HG02884 (cell line): ENCODE measurements around the gene SV2A.
A peak's percentile ranks its signal among the peaks of the same experiment; 100 is the strongest.
"Not testable (repeated sequence)": the region's sequence is repeated elsewhere in the genome, so short reads cannot be mapped to it uniquely, and the experiment has no call there.

Experiments used
- ATAC-seq: cut with Tn5 transposase; IDR thresholded peaks from one replicate; pipeline ENCODE4 v1.9.1; 2021; ENCODE audit warnings: mild to moderate bottlenecking, moderate library complexity; ENCODE audit not compliant: unreplicated experiment

SV2A gene

GRCh38 chr1:149887456-149888246 lies 30.0 kb downstream of the SV2A start:
- ATAC-seq, result peak; percentile 46

GRCh38 chr1:149887196-149887455 lies 30.5 kb downstream of the SV2A start:
- not testable (repeated sequence) for ATAC-seq

- ATAC-seq, result peak; percentile 54
These were observed 31.0 kb downstream of the SV2A start for GRCh38 chr1:149886396-149887195.

GRCh38 chr1:149886121-149886395 lies 31.6 kb downstream of the SV2A start:
- ATAC-seq, result not testable (repeated sequence)

- no peak for ATAC-seq
These were observed 32.1 kb downstream of the SV2A start for GRCh38 chr1:149885339-149886120.

GRCh38 chr1:149884433-149885338 lies 33.0 kb downstream of the SV2A start:
- no peak for ATAC-seq

GRCh38 chr1:149883598-149884247 lies 33.9 kb downstream of the SV2A start:
- ATAC-seq, result no peak

DNA sequence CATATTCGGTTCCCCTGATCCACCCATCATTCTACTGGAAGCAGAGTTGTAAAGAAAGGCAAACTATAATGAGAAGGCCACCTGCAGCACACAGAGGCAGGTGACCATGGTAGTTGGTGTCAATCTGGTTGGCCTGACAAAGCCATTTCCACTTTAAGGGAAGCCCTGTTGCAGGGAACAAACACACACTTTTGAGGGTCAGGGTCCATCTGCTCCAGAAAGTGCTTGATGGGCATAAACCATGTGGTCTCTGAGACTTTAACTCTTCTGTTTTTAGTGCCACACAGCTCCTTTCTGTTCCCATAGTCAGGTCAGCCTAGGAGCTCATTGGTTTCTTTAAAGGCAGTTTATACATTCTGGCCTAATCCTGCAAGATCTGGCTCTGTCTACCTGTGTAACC lies 35.8 kb downstream of the SV2A start:
- ATAC-seq, result no peak

DNA sequence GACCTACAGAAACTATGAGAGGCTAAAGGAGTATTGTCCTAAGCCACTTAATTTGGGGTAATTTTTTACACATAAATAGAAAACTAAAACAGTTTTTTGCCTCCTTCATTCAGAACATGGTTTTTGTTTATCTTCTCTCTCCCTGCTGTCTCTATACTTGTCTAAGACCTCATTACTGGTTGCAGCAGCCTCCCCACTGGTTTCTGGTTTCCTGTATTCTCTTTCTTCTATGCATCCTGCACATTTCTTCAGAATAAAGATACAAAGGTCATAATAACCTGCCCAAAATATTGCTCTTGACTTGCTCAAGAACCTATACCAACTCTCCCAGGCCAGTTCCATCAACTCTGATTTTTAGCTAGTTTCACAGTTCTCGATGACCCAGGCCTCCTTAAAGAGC lies 38.1 kb downstream of the SV2A start:
- ATAC-seq, result no peak

- ATAC-seq, result no peak
These were observed 40.3 kb downstream of the SV2A start for GRCh38 chr1:149877211-149877946.

GRCh38 chr1:149873060-149873459 lies 44.6 kb downstream of the SV2A start:
- not testable (repeated sequence) for ATAC-seq

DNA sequence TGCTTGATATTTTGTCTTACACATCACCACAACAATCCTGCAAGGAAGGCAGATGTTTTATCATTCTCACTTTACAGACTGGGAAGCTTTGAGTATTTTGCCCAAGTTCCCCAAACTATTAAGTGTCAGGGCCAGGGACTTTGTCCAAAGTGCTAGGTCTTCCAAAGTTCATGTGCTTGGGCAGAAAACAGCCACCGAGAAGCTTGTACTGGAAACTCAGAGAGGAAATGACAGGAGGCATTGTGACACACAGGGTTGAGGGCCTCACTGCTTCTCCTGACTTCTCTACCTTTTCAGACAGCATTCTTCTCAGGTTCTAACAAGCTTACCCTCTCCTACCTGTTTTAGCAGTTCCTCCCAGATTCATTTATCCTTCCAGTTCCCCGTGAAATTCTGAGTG lies 50.8 kb downstream of the SV2A start:
- ATAC-seq, result not testable (repeated sequence)

DNA sequence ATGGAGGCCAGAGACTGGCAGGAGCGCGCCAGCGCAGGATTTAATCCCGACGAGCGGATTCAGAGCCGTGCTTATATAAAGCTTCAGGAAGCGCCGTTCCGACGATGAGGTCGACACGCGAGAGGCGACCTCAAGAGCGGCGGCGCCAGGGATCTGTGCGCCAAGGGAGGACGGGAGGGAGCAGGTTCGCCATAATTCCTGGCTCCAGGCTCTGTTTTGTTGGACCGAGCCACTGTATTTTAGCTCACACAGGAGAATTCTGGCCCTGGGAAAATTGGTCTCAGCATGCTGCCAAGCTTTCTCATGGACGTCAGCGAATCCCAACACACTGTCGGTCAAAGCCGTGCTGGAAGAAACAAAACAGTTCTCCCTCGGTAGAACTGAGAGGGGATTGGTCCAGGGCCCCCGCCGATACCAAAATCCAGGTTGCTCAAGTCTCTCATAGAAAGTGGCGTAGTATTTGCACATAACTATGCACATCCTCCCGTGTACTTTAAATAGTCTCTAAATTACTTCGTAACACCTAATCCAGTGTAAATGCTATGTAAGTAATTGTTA lies 56.1 kb downstream of the SV2A start:
- ATAC-seq, result not testable (repeated sequence)

DNA sequence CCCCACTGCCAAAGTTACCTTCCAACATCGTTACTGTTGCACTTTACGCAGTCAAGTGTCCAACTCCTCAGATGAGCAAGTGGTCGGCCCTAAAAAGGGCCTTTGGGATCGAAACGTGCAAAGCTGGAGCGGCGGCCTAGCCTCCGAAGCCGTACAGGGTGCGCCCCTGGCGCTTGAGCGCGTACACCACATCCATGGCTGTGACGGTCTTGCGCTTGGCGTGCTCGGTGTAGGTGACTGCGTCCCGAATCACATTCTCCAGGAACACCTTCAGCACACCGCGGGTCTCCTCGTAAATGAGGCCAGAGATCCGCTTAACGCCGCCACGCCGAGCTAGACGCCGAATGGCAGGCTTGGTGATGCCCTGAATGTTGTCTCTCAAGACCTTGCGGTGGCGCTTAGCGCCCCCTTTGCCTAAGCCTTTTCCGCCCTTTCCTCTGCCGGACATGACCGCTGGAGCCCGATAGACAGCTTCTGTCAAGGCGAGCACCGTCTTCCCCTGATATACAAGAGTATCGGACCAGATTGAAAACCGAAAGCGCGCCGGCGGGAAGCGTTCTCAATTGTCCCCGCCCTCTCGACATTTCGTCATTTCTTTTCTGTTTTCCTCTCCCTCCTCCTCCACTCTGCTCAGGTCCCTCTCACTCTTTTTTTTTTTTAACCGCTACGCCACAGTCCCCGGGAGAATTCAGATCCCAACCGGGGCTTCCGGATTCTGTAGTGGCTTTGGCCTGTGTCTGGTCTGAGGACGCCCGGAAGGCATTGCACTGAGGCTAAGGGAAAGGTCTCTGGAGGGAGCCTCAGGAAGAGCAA lies 56.8 kb downstream of the SV2A start:
- peak; percentile 66 for ATAC-seq

- ATAC-seq, result peak; percentile 1
These were observed 57.4 kb downstream of the SV2A start for GRCh38 chr1:149860271-149860670.
